GM12878 (cell line): ENCODE data around the gene PUM2. TPM values are rescaled to one million over a fixed set of nuclear protein-coding genes. Genes with fewer than 3 reads are reported as not detected.

Source experiments
- ATAC-seq: fragments of 200-7000 bp; cut with Tn5 transposase; 3 replicates; pipeline ENCODE4 v1.9.1; 2020; ENCODE audit warnings: mild to moderate bottlenecking, moderate library complexity
- BruUV-seq: library from RNA; stranded (reverse); fragments of 400-500 nt; replicated peaks from 2 replicates; lab custom pipeline; 2021; lab: Mats Ljungman, UMichigan
- CTCF ChIA-PET: fragments of 300-600 bp; sonication (Branson Sonifier 250); formaldehyde crosslinking; extraction: SDS; loops from one replicate; lab custom pipeline; 2021; ENCODE audit warnings: inconsistent platforms; lab: Yijun Ruan, JAX
- POLR2A ChIA-PET: fragments of 350-600 bp; formaldehyde crosslinking; extraction: SDS; loops from one replicate; lab custom pipeline; 2021; ENCODE audit warnings: inconsistent platforms; lab: Charles Lee
- RAD21 ChIA-PET: fragments of 300-600 bp; sonication (Branson Sonifier 250); formaldehyde crosslinking; loops from one replicate; lab custom pipeline; 2023; ENCODE audit warnings: antibody characterized with exemption; ENCODE audit not compliant: unreplicated experiment; lab: Charles Lee
- SMC1A ChIA-PET: fragments of 300-600 bp; sonication (Branson Sonifier 250); formaldehyde crosslinking; loops from one replicate; lab custom pipeline; 2023; ENCODE audit not compliant: unreplicated experiment, uncharacterized antibody; lab: Charles Lee
- DNase-seq: peaks from one replicate; pipeline ENCODE4 v3.0.0-alpha.2; 2011; ENCODE audit warnings: low read depth, low spot score
- FAIRE-seq: peaks from 3 replicates; lab custom pipeline; 2011; peaks lifted over from hg19 to GRCh38; lab: Jason Lieb, UNC
- H2AFZ ChIP-seq: 2 replicates; pipeline ENCODE4 v1.6.0; 2011; ENCODE audit warnings: low read depth, low read length, control low read depth; ENCODE audit not compliant: control insufficient read depth
- H3K27ac ChIP-seq: 2 replicates; pipeline ENCODE4 v1.5.1; 2011; ENCODE audit warnings: control low read depth; ENCODE audit not compliant: control insufficient read depth, insufficient read depth
- H3K27me3 ChIP-seq, 2 experiments: replicated peaks in 1 of 2; 2 replicates each; pipeline versions ENCODE4 v1.6.0 to v1.6.1; 2011; ENCODE audit warnings: low read length in 1 of 2; ENCODE audit not compliant: control insufficient read depth in 2 of 2, insufficient read depth in 2 of 2
- H3K36me3 ChIP-seq, 2 experiments: 2 replicates each; pipeline ENCODE4 v1.5.1; 2011; ENCODE audit warnings: low read length in 1 of 2; ENCODE audit not compliant: control insufficient read depth in 2 of 2, insufficient read depth in 2 of 2
- H3K4me1 ChIP-seq: 2 replicates; pipeline ENCODE4 v1.6.1; 2011; ENCODE audit warnings: mild to moderate bottlenecking, low read length, moderate library complexity, mixed read lengths; ENCODE audit not compliant: control insufficient read depth, insufficient read depth
- H3K4me2 ChIP-seq: 2 replicates; pipeline ENCODE4 v1.6.0; 2011; ENCODE audit warnings: control low read depth; ENCODE audit not compliant: control insufficient read depth, insufficient read depth
- H3K4me3 ChIP-seq: fragments of 200-600 bp; sonication (generic); 2 replicates; pipeline ENCODE4 v1.5.1; 2016
- H3K79me2 ChIP-seq: 2 replicates; pipeline ENCODE4 v1.6.0; 2011; ENCODE audit warnings: low read length; ENCODE audit not compliant: control insufficient read depth, insufficient read depth
- H3K9ac ChIP-seq: 2 replicates; pipeline ENCODE4 v1.8.0; 2011; ENCODE audit warnings: low read length, control low read depth, mixed read lengths; ENCODE audit not compliant: control insufficient read depth, insufficient read depth
- H3K9me3 ChIP-seq: replicated peaks from 3 replicates; pipeline ENCODE4 v1.5.1; 2011; ENCODE audit warnings: mild to moderate bottlenecking, low read length; ENCODE audit not compliant: control insufficient read depth, insufficient read depth
- H4K20me1 ChIP-seq: 2 replicates; pipeline ENCODE4 v1.6.0; 2011; ENCODE audit not compliant: control insufficient read depth, insufficient read depth
- WGBS: methylation state at CpG from one replicate; pipeline ENCODE4 v1.1.6; 2016; ENCODE audit warnings: low lambda C conversion rate; ENCODE audit not compliant: insufficient replicate concordance, insufficient coverage; ENCODE audit errors: missing lambda C conversion rate; 5-methylcytosine and 5-hydroxymethylcytosine counted together
- in situ Hi-C: fragments of 300-500 bp; cut with MboI; formaldehyde crosslinking; loops from 9 replicates; pipeline ENCODE4 v1.14.3; 2018; ENCODE audit warnings: mixed read lengths
- intact Hi-C: fragments of 100-400 bp; cut with micrococcal nuclease; formaldehyde crosslinking; loops from one replicate; pipeline ENCODE4 v1.14.2; 2022; ENCODE audit not compliant: unreplicated experiment
- polyA plus RNA-seq, 11 experiments: library from polyadenylated mRNA; depleted of rRNA in 4 of 11; unstranded in 6 of 11; stranded (reverse) in 5 of 11; fragments of >200 nt; fragmentation: Nextera tagmentation in 4 of 11; fragmentation: Illumina TruSeq in 1 of 11; extraction: Ambion mirVana in 4 of 11; extraction: Trizol in 1 of 11; gene quantifications; 1 replicate in 1 of 11; 2 replicates in 10 of 11; pipeline versions ENCODE4 v1.2.1 to v1.2.3, GENCODE V29; 2011 to 2016; ENCODE audit warnings: inconsistent platforms in 2 of 11, missing spikeins in 2 of 11, low read depth in 1 of 11
- total RNA-seq, 4 experiments: library from RNA; depleted of rRNA in 3 of 4; stranded (reverse); fragments of >200 nt in 3 of 4; fragmentation: Illumina TruSeq in 1 of 4; extraction: Trizol in 1 of 4; gene quantifications; 2 replicates each; pipeline versions ENCODE4 v1.2.1 to v1.2.3, GENCODE V29; 2013 to 2021
- TF ChIP-seq, protein P1 (sequence below): fragments of 450-650 bp; IDR thresholded peaks from 2 replicates; pipeline ENCODE4 v1.6.1; 2016; ENCODE audit warnings: mild to moderate bottlenecking
- TF ChIP-seq, protein P2 (sequence below): IDR thresholded peaks from 2 replicates; pipeline ENCODE4 v1.6.1; 2012; ENCODE audit warnings: low read depth, low read length, improper control_type of control experiment

PUM2 gene
- total and polyA plus RNA-seq, 10 of the 15 experiments (the other 5 are each of a cell fraction or from before 2014, with no cell fraction given), result 14.5 to 87.6 (median 29.4) TPM

DNA sequence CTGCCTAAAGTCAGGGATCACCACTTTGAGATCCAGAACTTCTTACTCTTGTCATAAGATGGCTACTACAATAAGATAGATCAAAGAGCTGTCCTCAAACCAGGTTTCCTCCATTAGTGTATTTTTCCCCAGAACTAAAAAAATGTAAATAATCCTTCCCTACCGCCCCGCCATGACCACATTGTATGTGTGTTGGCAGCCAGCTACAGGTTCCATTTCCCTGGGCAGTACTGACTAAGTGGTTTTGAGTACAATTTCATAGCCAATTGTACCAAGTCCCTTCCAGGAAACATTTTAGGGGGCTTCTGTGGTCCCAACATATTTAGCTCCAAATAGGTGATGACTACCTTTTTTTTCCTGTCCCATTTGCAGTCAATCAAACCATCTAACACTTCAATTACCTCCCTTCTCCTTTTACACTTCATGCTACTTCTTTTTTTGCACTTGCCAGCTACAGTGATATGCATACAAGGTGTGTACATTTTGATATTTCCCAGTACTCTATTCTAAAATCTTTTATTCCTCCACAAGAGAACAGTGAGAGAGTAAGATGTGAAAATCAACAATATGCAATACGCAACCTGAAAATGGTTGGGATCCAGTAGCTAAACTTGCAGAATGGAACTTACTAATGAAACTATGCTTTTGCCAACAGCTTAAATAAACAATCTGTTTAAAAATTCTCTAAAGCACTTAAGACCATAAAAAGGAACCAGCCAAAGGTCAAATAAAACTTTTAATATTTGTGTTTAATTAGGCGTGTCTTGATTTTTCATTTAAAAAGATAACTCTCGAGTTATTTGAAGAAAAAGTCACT lies 3.9 kb downstream of the PUM2 start:
- ChIA-PET CTCF (interaction anchor here (1.0 to 5.1 kb wide), 5 partner anchors 10 to 67 kb away, joined by 3 to 74 read pairs (median 4); no protein-coding TSS in a partner anchor), POLR2A (interaction anchor here (0.6 to 4.5 kb wide), 5 partner anchors 9 to 75 kb away, joined by 3 to 24 read pairs (median 4); no protein-coding TSS in a partner anchor), RAD21 (interaction anchor here (0.7 to 1.5 kb wide), 4 partner anchors 11 to 179 kb away, joined by 3 to 6 read pairs (median 4); no protein-coding TSS in a partner anchor), SMC1A (interaction anchor here (0.7 to 4.6 kb wide), 10 partner anchors 11 to 310 kb away, joined by 3 to 48 read pairs (median 4); partner anchors contain the start of gene RHOB)
- no peak for DNase-seq
- TF ChIP-seq, protein P1, sequence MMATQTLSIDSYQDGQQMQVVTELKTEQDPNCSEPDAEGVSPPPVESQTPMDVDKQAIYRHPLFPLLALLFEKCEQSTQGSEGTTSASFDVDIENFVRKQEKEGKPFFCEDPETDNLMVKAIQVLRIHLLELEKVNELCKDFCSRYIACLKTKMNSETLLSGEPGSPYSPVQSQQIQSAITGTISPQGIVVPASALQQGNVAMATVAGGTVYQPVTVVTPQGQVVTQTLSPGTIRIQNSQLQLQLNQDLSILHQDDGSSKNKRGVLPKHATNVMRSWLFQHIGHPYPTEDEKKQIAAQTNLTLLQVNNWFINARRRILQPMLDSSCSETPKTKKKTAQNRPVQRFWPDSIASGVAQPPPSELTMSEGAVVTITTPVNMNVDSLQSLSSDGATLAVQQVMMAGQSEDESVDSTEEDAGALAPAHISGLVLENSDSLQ, result peak; percentile 61; the same call in 1 of the 2 replicates
- TF ChIP-seq, protein P2, sequence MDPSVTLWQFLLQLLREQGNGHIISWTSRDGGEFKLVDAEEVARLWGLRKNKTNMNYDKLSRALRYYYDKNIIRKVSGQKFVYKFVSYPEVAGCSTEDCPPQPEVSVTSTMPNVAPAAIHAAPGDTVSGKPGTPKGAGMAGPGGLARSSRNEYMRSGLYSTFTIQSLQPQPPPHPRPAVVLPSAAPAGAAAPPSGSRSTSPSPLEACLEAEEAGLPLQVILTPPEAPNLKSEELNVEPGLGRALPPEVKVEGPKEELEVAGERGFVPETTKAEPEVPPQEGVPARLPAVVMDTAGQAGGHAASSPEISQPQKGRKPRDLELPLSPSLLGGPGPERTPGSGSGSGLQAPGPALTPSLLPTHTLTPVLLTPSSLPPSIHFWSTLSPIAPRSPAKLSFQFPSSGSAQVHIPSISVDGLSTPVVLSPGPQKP, result no peak
- H3K9ac ChIP-seq, result peak overlapping the region; percentile 41
- FAIRE-seq, result no peak
- peaks cover 86% of the 10 kb centered on the region for H3K79me2 ChIP-seq
- H3K9me3 ChIP-seq, result no peaks in the 10 kb centered on the region; the same call in 2 of the 3 replicates
- no peaks in the 10 kb centered on the region for H3K27me3 ChIP-seq
- H3K27ac ChIP-seq, result no peak overlapping the region
- peak overlapping the region; percentile 50 for H3K4me2 ChIP-seq
- no TSS peak for BruUV-seq
- H3K4me1 ChIP-seq, result peaks cover 4% of the 10 kb centered on the region
- peaks cover 16% of the 10 kb centered on the region for H4K20me1 ChIP-seq
- ATAC-seq, result no peak
- in situ Hi-C loops, result no loop called here
- H2AFZ ChIP-seq, result no peak overlapping the region
- 70% methylated on average over 5 of the region's 5 CpGs for WGBS
- peaks cover 0 to 3% of the 10 kb centered on the region in 2 experiments; a peak in 2 of 4 replicates for H3K36me3 ChIP-seq
- intact Hi-C loops, result loop anchor here (2.0 kb wide), 1 partner anchor 20 kb away; no protein-coding TSS in a partner anchor
- peak overlapping the region; percentile 60 for H3K4me3 ChIP-seq
